ENCODE results near the gene IL12A. TPM values are rescaled to one million over a fixed set of nuclear protein-coding genes. Genes with fewer than 3 reads are reported as not detected.

IL12A gene
- polyA plus RNA-seq, 1 donor from 2014 or later = not detected

- Histone ChIP-seq H3K4me2 (ENCODE audit: low read length) (no peak overlapping the region), H3K9me3 (ENCODE audit: low read length) (no peaks in the 10 kb centered on the region), H3K27ac (ENCODE audit: low read length) (no peak overlapping the region), H3K36me3 (ENCODE audit: insufficient read depth, low read length) (no peaks in the 10 kb centered on the region), H3K9ac (ENCODE audit: low read length) (no peak overlapping the region), H2AFZ (ENCODE audit: low read depth, low read length) (no peak overlapping the region), H3F3A (ENCODE audit: insufficient read depth, low read length, poor library complexity, severe bottlenecking) (no peaks in the 10 kb centered on the region), H3K79me2 (replicated peaks; ENCODE audit: insufficient read depth, low read length) (no peaks in the 10 kb centered on the region), H4K20me1 (ENCODE audit: insufficient read depth) (no peaks in the 10 kb centered on the region), H3K9me2 (ENCODE audit: insufficient read depth, low read length) (no peaks in the 10 kb centered on the region), H3K27me3 (ENCODE audit: insufficient read depth, low read depth, low read length) (no peaks in the 10 kb centered on the region), H3K4me3 (ENCODE audit: low read length) (no peak overlapping the region)
- TF ChIP-seq EZH2 (IDR thresholded peaks at IDR 0.05; ENCODE audit: borderline replicate concordance, insufficient read depth, low read length, poor library complexity, severe bottlenecking) = no peak
- no peak for TF ChIP-seq SMC3 (conservative IDR thresholded peaks at IDR 0.05; ENCODE audit: poor library complexity)
- no peak for TF ChIP-seq POLR2AphosphoS5 (IDR thresholded peaks at IDR 0.05)
These were observed 6.5 kb downstream of the IL12A start for GRCh38 chr3:159995091-159995490.

DNA sequence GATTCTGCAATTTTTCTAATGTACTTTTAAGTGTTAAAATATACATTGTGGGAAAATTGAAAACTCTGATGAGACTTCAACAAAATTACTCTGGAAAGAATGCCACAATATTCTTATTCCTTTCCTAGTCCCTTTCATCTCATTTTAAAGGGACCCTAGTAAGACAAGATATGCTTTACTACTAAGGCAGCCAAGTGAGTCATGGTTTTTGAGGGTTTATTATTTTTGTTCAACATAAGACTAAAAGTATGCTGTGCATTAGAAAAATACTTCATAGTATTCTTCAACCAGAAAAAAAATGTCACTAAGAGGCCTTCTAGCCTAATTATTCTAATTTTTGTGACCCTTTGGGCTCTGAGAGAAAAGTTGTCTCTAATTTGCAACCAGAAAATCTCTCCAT, 7.4 kb downstream of the IL12A start:
- no peak overlapping the region for H2AFZ ChIP-seq (ENCODE audit: low read depth, low read length)
- no peaks in the 10 kb centered on the region for H4K20me1 ChIP-seq (ENCODE audit: insufficient read depth)
- no peak overlapping the region for H3K4me3 ChIP-seq (ENCODE audit: low read length)
- H3K9ac ChIP-seq (ENCODE audit: low read length) = no peak overlapping the region
- H3K9me3 ChIP-seq (ENCODE audit: low read length) = no peaks in the 10 kb centered on the region
- TF ChIP-seq REST (IDR thresholded peaks at IDR 0.05; ENCODE audit: borderline replicate concordance) (no peak), RAD21 (conservative IDR thresholded peaks at IDR 0.05) (no peak), POLR2AphosphoS5 (IDR thresholded peaks at IDR 0.05) (no peak), EZH2 (IDR thresholded peaks at IDR 0.05; ENCODE audit: borderline replicate concordance, insufficient read depth, low read length, poor library complexity, severe bottlenecking) (no peak), MXI1 (conservative IDR thresholded peaks at IDR 0.05; ENCODE audit: poor library complexity, severe bottlenecking) (no peak), TAF1 (IDR thresholded peaks at IDR 0.05; ENCODE audit: low read depth) (no peak), SMC3 (conservative IDR thresholded peaks at IDR 0.05; ENCODE audit: poor library complexity) (no peak), EP300 (conservative IDR thresholded peaks at IDR 0.05; ENCODE audit: poor library complexity, severe bottlenecking) (no peak)
- TF ChIP-seq, protein P1, sequence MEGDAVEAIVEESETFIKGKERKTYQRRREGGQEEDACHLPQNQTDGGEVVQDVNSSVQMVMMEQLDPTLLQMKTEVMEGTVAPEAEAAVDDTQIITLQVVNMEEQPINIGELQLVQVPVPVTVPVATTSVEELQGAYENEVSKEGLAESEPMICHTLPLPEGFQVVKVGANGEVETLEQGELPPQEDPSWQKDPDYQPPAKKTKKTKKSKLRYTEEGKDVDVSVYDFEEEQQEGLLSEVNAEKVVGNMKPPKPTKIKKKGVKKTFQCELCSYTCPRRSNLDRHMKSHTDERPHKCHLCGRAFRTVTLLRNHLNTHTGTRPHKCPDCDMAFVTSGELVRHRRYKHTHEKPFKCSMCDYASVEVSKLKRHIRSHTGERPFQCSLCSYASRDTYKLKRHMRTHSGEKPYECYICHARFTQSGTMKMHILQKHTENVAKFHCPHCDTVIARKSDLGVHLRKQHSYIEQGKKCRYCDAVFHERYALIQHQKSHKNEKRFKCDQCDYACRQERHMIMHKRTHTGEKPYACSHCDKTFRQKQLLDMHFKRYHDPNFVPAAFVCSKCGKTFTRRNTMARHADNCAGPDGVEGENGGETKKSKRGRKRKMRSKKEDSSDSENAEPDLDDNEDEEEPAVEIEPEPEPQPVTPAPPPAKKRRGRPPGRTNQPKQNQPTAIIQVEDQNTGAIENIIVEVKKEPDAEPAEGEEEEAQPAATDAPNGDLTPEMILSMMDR (IDR thresholded peaks at IDR 0.05; ENCODE audit: poor library complexity, severe bottlenecking) = no peak
- no peaks in the 10 kb centered on the region for H3K36me3 ChIP-seq (ENCODE audit: insufficient read depth, low read length)
- H3K9me2 ChIP-seq (ENCODE audit: insufficient read depth, low read length) = no peaks in the 10 kb centered on the region
- H3K79me2 ChIP-seq (replicated peaks; ENCODE audit: insufficient read depth, low read length) = no peaks in the 10 kb centered on the region
- H3K4me2 ChIP-seq (ENCODE audit: low read length) = no peak overlapping the region
- no peak overlapping the region for H3K27ac ChIP-seq (ENCODE audit: low read length)
- no peaks in the 10 kb centered on the region for H3K27me3 ChIP-seq (ENCODE audit: insufficient read depth, low read depth, low read length)
- no peaks in the 10 kb centered on the region for H3F3A ChIP-seq (ENCODE audit: insufficient read depth, low read length, poor library complexity, severe bottlenecking)

DNA sequence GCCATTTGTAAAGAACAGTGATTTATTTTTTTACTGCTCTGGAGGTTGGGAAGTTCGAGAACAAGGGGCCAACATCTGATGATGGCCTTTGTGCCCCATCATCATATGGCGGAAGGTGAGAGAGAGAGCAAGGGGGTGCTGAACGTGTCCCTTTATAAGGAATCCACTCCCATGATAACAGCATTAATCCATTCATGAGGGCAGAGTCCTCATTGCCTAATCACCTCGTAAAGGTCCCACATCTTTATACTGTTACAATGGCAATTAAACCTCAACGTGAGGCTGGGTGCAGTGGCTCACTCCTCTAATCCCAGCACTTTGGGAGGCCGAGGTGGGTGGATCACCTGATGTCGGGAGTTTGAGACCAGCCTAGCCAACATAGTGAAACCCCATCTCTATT, 8.3 kb downstream of the IL12A start:
- Histone ChIP-seq H3K4me3 (ENCODE audit: low read length) (no peak overlapping the region), H3K36me3 (ENCODE audit: insufficient read depth, low read length) (no peaks in the 10 kb centered on the region), H2AFZ (ENCODE audit: low read depth, low read length) (no peak overlapping the region), H3K27me3 (ENCODE audit: insufficient read depth, low read depth, low read length) (no peaks in the 10 kb centered on the region), H3K79me2 (replicated peaks; ENCODE audit: insufficient read depth, low read length) (no peaks in the 10 kb centered on the region), H3F3A (ENCODE audit: insufficient read depth, low read length, poor library complexity, severe bottlenecking) (no peaks in the 10 kb centered on the region), H3K9me3 (ENCODE audit: low read length) (no peaks in the 10 kb centered on the region), H3K9me2 (ENCODE audit: insufficient read depth, low read length) (no peaks in the 10 kb centered on the region), H3K9ac (ENCODE audit: low read length) (no peak overlapping the region), H4K20me1 (ENCODE audit: insufficient read depth) (no peaks in the 10 kb centered on the region), H3K27ac (ENCODE audit: low read length) (no peak overlapping the region), H3K4me2 (ENCODE audit: low read length) (no peak overlapping the region)
- TF ChIP-seq TAF1 (IDR thresholded peaks at IDR 0.05; ENCODE audit: low read depth) = no peak
- TF ChIP-seq, protein P1 (IDR thresholded peaks at IDR 0.05; ENCODE audit: poor library complexity, severe bottlenecking) = no peak
- no peak for TF ChIP-seq REST (IDR thresholded peaks at IDR 0.05; ENCODE audit: borderline replicate concordance)
- no peak for TF ChIP-seq EP300 (conservative IDR thresholded peaks at IDR 0.05; ENCODE audit: poor library complexity, severe bottlenecking)

All from neural cell (in vitro differentiated cells).